DOHH2 (cell line): ENCODE results near the gene PEX5L.

Experiments used
- H3F3A ChIP-seq: fragments of 200-600 bp; sonication (generic), shearing (Covaris generic); 2 replicates; pipeline ENCODE4 v1.6.0; 2016; ENCODE audit warnings: antibody characterized with exemption, mild to moderate bottlenecking; ENCODE audit not compliant: control insufficient read depth, insufficient read depth
- H3K27ac ChIP-seq: fragments of 200-600 bp; sonication (generic); 2 replicates; pipeline ENCODE4 v1.5.1; 2014; ENCODE audit warnings: low read depth, mild to moderate bottlenecking, low read length, moderate library complexity
- H3K27me3 ChIP-seq: fragments of 200-600 bp; sonication (generic); 2 replicates; pipeline ENCODE4 v1.6.1; 2014; ENCODE audit warnings: mild to moderate bottlenecking, low read length, mixed read lengths; ENCODE audit not compliant: control insufficient read depth
- H3K36me3 ChIP-seq: fragments of 200-600 bp; sonication (generic); 2 replicates; pipeline ENCODE4 v1.6.1; 2014; ENCODE audit warnings: mild to moderate bottlenecking, low read length, moderate library complexity, mixed read lengths; ENCODE audit not compliant: control insufficient read depth
- H3K4me1 ChIP-seq: fragments of 200-600 bp; sonication (generic); 2 replicates; pipeline ENCODE4 v1.6.1; 2014; ENCODE audit warnings: mild to moderate bottlenecking, low read length, mixed read lengths; ENCODE audit not compliant: control insufficient read depth
- H3K4me2 ChIP-seq: fragments of 200-600 bp; sonication (generic); 2 replicates; pipeline ENCODE4 v1.6.0; 2014; ENCODE audit warnings: mild to moderate bottlenecking, low read length, moderate library complexity
- H3K4me3 ChIP-seq: fragments of 200-600 bp; sonication (generic); 2 replicates; pipeline ENCODE4 v1.5.1; 2014; ENCODE audit warnings: mild to moderate bottlenecking, low read length, mixed read lengths
- H3K79me2 ChIP-seq: fragments of 200-600 bp; sonication (generic); 2 replicates; pipeline ENCODE4 v1.6.1; 2014; ENCODE audit warnings: mild to moderate bottlenecking, low read length, mixed read lengths; ENCODE audit not compliant: control insufficient read depth
- H3K9me2 ChIP-seq: fragments of 200-600 bp; sonication (generic); replicated peaks from 2 replicates; pipeline ENCODE4 v1.6.1; 2014; ENCODE audit warnings: mild to moderate bottlenecking, low read length, mixed read lengths; ENCODE audit not compliant: control insufficient read depth
- H3K9me3 ChIP-seq: fragments of 200-600 bp; sonication (generic); 2 replicates; pipeline ENCODE4 v1.6.1; 2014; ENCODE audit warnings: antibody characterized with exemption, low read length, mixed read lengths; ENCODE audit not compliant: control insufficient read depth, insufficient read depth
- H4K20me1 ChIP-seq: fragments of 200-600 bp; sonication (generic); 2 replicates; pipeline ENCODE4 v1.6.0; 2014; ENCODE audit warnings: low read depth, mild to moderate bottlenecking, antibody characterized with exemption, low read length, moderate library complexity; ENCODE audit not compliant: control insufficient read depth, insufficient read depth
- CTCF ChIP-seq: fragments of 200-600 bp; sonication (generic); IDR thresholded peaks from one replicate; pipeline ENCODE4 v1.5.1; 2014; ENCODE audit warnings: antibody characterized with exemption, mild to moderate bottlenecking, low read depth, low read length; ENCODE audit not compliant: poor library complexity, severe bottlenecking
- EZH2phosphoT487 ChIP-seq: fragments of 200-600 bp; sonication (generic); IDR thresholded peaks from 2 replicates; pipeline ENCODE4 v1.6.1; 2017; ENCODE audit warnings: borderline replicate concordance, mild to moderate bottlenecking, antibody characterized with exemption, low read length, moderate library complexity, mixed read lengths

Gene PEX5L

GRCh38 chr3:179860275-179861107, 176.2 kb downstream of the PEX5L start:
- Histone ChIP-seq H3K27ac (no peak overlapping the region), H3K79me2 (no peaks in the 10 kb centered on the region), H3K9me2 (no peaks in the 10 kb centered on the region), H3K36me3 (no peaks in the 10 kb centered on the region), H3F3A (no peaks in the 10 kb centered on the region), H4K20me1 (no peaks in the 10 kb centered on the region), H3K9me3 (no peaks in the 10 kb centered on the region), H3K4me2 (no peak overlapping the region), H3K4me3 (no peak overlapping the region), H3K4me1 (no peaks in the 10 kb centered on the region), H3K27me3 (no peaks in the 10 kb centered on the region; the same call in 1 of the 2 replicates)
- no peak for TF ChIP-seq CTCF
- TF ChIP-seq EZH2phosphoT487: no peak

GRCh38 chr3:179853176-179853575, 183.6 kb downstream of the PEX5L start:
- peaks cover 4% of the 10 kb centered on the region; the same call in 1 of the 2 replicates for H3K4me1 ChIP-seq

GRCh38 chr3:179852142-179852905, 184.4 kb downstream of the PEX5L start:
- no peaks in the 10 kb centered on the region for H3K27me3 ChIP-seq
- no peak for TF ChIP-seq EZH2phosphoT487
- no peak for TF ChIP-seq CTCF
- peaks cover 4% of the 10 kb centered on the region; the same call in 1 of the 2 replicates for H3K4me1 ChIP-seq
- no peaks in the 10 kb centered on the region for H4K20me1 ChIP-seq
- H3K79me2 ChIP-seq: no peaks in the 10 kb centered on the region
- H3K27ac ChIP-seq: no peak overlapping the region
- H3K9me3 ChIP-seq: no peaks in the 10 kb centered on the region
- H3K4me2 ChIP-seq: no peak overlapping the region
- no peaks in the 10 kb centered on the region for H3K9me2 ChIP-seq
- no peaks in the 10 kb centered on the region for H3K36me3 ChIP-seq
- no peaks in the 10 kb centered on the region for H3F3A ChIP-seq
- no peak overlapping the region for H3K4me3 ChIP-seq

More at GRCh38 chr3:179853176-179853575, 183.6 kb downstream of the PEX5L start:
- no peaks in the 10 kb centered on the region for H3F3A ChIP-seq
- TF ChIP-seq CTCF: no peak
- H3K9me2 ChIP-seq: no peaks in the 10 kb centered on the region
- no peak overlapping the region for H3K4me3 ChIP-seq
- H3K4me2 ChIP-seq: no peak overlapping the region
- H4K20me1 ChIP-seq: no peaks in the 10 kb centered on the region
- H3K27me3 ChIP-seq: no peaks in the 10 kb centered on the region
- H3K36me3 ChIP-seq: no peaks in the 10 kb centered on the region
- no peaks in the 10 kb centered on the region for H3K79me2 ChIP-seq
- H3K9me3 ChIP-seq: no peaks in the 10 kb centered on the region
- H3K27ac ChIP-seq: no peak overlapping the region
